CD4-positive, alpha-beta T cell treated with Interleukin-1 beta for 1 hour (primary cell): ENCODE measurements around the gene SEMA4D.
"Not testable (repeated sequence)": the region's sequence is repeated elsewhere in the genome, so short reads cannot be mapped to it uniquely, and the experiment has no call there.

Source experiments
- DNase-seq, 2 donors: peaks; one replicate each; pipeline ENCODE4 v3.0.0-alpha.2; 2020 to 2022

The SEMA4D gene

DNA sequence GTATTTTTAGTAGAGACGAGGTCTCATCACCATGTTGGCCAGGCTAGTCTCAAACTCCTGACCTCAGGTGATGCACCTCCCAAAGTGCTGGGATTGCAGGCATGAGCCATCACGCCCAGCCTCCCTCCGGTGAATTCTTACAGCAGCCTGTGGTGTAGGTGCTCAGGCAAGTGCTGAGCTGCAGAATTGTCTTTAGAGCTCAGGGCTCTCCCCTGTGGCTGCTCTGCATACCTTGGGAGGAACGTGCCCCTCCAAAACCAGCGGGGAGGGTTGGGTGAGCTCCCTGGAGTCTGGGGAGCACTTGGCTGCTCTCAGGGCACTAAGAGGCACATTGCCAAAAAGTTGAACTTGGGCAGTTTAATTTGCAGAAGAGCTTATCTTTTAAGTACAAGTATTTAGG is 150.3 kb downstream of the SEMA4D start:
- no peak for DNase-seq

DNA sequence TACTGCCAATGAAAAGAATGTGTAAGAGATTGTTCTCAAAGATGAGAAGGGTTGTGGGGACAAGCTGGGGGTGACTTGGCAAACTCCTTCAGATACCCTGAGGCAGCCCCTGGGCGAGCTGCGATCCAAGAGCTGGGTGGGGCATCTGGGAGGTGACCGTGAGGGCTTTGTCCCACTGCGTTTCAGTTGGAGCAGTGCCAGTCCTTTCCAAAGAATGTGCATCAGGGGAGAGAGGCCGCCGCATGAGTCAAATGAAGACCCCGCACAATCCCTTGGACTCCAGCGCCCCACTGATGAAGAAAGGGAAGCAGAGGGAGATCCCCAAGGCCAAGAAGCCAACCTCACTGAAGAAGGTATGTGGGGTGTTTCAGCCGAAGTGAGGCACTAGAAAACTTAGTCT is 151.2 kb downstream of the SEMA4D start:
- DNase-seq: no peak

DNA sequence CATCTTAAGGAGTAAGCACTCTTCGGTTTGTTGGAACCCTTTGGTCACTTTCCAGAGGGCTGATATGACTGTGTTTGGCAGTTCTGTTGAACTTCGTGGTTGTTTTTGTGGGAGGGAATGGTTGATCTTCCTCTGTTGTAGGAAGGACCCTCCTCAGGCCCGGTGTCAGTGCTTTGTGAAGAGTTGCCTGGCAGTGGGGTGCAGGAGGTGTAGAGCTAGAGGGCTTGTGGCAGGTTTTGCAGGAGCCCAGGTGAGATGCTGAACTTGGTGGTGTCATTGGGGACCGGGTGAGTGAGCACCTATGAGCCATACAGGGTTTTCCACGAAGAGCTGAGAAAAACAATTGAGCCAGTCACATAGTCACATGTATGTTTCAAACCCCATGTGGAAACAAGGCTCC is 152.4 kb downstream of the SEMA4D start:
- no peak for DNase-seq

DNA sequence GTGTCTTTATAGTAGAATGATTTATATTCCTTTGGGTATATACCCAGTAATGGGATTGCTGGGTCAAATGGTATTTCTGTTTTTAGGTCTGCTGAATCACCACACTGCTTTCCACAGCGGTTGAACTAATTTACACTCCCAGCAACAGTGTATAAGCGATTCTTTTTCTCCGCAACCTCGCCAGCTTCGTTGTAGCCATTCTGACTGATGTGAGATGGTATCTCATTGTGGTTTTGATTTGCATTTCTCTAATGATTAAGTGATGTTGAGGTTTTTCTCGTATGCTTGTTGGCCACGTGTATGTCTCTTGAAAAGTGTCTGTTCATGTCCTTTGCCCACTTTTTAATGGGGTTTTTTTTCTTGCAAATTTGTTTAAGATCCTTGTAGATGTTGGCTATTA is 154.1 kb downstream of the SEMA4D start:
- DNase-seq: not testable (repeated sequence)

DNA sequence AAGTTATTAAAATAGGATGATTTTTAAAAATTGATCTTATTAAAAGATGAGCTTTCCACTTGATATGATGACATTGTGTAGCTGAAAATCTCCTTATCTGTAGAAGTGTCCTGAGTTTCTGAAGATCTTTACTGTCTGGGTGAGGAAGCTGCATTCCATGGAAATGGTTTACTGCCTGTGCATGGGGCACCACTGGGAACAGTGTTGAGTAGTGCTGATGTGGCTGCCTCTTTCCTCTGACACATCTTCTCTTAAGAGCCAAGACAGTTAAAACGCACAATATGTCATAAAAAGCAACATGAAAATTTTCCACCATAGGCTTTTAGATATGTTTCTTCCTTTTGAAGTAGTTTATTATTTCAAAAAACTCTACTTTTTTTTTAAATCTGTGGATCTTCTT is 155.0 kb downstream of the SEMA4D start:
- DNase-seq: no peak

DNA sequence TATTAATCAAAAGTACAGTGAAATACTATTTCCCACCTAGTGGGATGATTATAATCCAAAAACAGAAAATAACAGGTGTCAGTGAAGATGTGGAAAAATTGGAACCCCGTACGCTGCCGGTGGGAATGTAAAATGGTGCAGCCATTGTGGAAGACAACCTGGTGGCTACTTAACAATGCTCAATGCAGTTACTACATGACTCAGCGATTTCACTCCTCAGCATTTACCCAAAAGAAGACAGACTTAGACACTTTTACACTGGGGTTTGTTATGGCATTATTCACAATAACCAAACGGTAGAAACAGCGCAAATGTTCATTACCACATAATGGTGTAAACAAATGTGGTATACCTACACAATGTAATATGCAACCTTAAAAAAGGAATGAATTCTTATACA is 155.7 kb downstream of the SEMA4D start:
- no peak for DNase-seq

DNA sequence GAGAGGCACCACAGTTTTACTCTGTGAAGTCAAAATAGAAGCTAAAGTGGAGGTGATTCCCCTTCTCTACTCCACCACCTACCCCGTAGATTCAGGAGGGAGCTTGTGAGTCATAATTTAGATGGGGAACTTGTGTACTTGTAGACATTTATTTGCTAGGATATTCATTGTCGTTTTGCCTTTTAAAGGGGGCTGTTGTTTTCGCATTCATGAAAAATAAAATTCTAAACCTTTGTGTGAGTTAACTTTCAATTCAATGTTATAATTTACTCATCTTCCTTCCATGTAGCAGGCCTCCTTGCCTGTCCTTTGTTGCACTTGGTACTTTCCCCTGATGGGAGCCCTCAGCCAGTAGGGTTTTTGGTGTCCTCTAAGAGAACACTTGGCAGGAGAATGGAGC is 157.6 kb downstream of the SEMA4D start:
- DNase-seq: no peak

DNA sequence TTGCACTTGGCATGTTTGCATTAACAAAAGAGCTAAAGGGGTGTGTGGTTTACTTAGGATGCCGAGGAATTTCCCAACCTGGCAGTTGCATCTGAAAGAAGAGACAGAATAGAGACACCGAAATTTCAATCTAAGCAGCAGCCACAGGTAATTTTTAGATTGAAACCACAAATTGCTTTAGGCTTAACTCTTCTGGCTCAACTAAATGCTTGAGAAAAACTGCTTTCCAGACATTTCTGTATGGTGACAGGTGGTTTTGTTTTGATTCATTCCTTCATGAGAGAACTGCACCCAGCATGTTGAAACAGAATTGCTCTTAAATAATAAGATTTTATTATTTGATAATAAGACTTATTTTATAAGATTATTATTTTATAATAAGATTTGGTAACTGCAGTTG is 158.1 kb downstream of the SEMA4D start:
- no peak for DNase-seq

DNA sequence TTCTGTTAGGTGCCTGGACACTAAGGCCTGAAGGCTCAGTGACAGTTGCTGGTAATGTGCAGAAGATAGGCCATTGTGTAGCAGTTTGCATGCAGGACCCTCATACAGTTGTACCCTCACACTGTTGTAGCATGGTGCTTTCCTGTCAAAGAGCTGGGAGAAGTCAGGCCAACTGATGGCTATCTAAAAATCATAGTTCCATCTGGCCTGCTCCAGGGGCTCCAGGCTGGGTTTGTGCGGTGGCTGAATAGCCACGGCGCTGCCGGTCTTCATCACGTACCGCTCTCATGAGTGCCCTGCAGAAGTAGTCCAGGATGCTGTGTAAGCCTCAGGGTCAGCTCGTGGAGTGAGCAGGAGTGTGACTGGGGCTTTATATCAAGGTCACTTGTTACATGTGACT is 167.4 kb downstream of the SEMA4D start:
- DNase-seq: no peak

DNA sequence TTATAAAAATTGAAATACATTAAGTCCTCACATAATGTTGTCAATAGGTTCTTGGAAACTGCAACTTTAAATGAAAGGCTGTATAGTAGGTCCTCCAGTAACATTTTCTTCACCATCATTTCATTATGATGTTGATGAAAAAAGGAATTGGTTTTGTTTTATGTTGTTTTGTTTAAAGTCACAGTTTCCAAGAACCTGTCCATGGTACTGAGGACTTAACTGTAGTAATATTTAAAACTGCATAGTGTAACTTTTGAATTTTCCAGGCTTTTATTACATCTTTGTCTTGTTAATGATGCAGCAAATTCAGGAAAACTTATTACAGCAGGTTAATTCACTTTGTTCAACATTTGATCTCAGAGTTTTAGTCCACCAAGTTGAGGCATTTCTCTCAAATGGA is 168.0 kb downstream of the SEMA4D start:
- DNase-seq: no peak

DNA sequence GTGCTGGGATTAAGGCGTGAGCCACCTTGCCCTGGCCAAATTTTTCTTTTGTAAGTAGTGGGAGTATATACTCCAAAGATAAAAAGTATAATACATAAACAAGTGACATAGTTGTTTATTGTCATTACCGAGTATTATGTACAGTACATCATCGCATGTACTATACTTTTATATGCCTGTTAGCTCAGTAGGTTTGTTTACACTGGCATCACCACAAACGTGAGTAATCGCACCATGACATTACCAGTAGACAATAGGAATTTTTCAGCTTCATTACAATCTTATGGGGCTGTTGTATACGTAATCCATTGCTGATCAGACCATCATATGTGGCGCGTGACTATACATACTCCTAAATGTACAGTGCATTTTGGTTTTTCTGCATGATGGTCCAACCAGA is 169.8 kb downstream of the SEMA4D start:
- DNase-seq: no peak

DNA sequence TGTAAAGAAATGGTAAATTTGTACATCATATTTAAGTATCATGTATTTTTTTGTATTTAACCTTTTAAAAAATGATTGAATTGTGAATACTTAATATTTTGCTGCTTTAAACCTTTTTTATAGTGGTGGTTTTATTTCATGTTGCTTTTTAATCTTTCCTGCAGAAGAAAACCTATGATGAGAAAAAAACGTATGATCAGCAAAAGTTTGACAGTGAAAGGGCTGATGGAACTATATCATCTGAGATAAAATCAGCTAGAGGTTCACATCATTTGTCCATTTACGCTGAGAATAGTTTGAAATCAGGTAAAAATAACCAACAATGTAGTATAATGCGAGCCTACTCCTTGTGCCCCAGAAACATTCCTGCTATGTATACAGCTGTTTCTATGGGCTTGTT is 172.2 kb downstream of the SEMA4D start:
- DNase-seq: no peak

DNA sequence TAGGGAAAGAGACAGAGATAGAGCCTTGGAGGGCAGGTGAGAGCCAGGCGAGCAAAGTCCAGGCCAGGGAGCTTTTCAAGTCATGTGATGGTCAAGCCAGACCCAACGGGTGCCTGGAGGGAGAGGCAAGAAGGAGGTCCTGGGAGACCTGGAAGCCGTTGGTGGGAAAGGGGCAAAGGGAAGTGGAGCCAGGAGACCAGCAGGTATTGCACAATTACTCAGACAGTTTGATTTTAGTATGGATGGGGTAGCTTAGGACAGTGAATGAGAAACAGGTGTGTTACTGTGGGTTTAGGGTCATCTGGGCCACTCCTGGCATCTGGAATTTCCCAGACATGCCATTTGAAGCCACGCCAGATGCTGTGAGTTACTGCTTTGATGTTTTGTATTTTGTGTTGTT is 174.5 kb downstream of the SEMA4D start:
- no peak for DNase-seq

DNA sequence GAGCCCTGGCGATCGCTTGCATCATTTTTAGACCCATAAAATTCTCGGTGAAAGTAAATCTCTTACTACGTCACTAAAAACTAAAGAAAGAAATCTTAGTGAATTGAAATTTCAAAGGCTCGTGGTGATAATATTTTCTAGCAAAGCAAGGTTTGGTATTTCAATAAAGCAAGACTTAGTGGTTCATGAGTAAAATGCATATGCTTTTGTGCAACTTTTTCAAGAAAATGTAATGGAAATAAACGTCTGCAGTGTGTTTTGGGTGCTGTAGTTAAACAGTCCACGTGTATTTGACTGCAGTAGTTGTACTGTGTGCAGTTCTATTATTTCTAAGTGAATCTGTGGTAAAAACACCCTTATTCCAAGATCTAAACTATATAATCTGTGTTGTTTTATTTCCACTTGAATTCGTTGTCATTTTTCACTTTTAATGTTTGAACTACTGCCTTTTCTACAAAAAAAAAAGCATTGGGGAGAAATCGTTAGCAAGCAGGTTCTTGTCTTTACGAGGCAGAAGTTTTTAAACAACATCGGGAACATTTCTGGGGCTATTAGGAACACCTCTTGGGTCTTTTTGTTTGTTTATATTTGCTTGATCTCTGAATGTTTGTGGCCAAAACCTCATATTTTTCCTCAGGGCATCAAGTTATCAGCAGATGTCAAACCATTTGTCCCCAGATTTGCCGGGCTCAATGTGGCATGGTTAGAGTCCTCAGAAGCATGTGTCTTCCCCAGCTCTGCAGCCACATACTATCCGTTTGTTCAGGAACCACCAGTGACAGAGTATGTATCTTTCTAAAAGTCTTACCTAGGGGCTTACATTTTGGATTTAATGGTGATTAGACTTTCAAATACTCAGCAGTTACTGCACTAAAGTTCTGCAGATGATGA is 178.7 kb downstream of the SEMA4D start:
- DNase-seq: no peak

DNA sequence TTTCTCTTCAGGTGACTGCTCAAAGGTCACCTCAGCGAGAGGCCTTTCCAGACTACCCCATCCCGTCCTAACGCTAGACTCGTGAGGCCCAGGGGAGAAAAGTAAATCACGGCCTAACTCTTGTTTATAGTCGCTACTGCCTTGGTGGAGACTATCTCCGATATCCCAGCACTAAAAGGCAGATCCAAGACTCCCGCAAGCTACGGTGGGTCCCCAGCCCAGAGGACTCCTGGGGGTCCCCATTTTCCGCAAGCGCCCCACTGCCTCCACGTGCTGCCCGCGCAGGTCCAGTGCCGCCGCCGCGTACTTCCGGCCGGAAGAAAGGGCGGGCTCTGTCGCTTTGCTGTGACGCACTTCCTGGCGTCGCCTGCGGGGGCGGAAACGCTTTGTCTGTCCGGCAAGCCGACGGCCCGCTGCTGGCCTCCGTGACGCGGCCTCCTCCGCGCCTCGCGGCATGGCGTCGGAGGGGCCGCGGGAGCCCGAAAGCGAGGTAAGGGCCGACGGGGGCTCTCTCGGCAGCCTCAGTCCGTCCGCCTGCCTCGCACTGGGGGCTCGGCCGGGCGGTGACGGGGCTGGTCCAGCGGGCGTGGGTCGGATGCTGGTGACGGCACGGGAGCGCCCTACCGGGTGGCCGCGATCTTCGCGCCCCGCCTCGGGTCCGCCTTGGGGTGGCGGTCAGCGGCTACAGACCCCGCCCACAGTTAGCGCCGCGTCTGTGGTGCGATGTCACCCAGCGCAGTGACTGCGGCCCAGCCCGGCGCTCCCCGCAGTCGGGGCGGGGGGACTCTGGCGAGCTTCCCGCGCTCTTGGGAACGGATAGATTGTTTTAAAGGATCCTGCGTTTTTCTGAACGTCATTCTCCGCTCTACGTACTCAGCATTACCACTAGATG is 179.5 kb downstream of the SEMA4D start, which contains the start of gene SECISBP2:
SECISBP2 (plus strand) TSS at position 378 of the 892 bp plus-strand sequence; CDS start at position 455, 77 bp downstream.
- DNase-seq: peak; percentile 94

DNA sequence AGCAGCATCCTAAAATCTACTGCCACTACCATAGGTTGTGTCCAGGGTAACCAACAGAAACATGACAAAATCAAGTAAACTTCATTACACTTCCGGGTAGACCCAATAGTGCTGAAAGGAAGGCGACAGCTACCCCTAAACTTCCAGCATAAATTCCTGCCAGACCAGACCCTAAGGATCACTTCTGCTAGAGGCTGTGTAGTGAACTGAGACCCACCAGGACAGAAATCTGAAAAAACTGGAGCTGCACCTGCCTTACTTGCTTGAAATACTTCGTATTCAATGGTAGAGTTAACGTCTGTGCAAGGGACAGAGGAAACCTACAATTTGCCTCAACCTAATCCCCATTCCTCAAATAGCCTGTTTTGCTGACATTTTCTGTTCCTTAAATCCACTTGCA is 180.6 kb downstream of the SEMA4D start:
- DNase-seq: no peak

DNA sequence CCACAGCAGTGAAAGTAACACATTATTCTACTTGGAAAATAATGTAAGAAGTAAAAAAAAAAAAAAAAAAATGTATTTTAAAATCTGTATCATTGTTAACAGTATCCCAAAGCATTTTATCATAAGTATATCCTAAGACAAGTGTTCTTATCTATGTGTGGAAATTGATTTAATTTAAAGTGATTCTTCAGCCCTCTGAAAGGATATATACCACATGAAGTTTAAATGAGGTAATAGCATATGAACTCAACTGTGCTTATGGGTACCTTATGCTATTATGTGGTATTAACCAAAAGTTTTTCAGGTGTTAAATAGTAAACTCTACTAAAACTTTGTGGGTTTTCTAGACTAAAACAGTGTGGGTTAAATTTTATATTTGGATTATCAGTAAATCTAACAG is 182.4 kb downstream of the SEMA4D start:
- no peak for DNase-seq

DNA sequence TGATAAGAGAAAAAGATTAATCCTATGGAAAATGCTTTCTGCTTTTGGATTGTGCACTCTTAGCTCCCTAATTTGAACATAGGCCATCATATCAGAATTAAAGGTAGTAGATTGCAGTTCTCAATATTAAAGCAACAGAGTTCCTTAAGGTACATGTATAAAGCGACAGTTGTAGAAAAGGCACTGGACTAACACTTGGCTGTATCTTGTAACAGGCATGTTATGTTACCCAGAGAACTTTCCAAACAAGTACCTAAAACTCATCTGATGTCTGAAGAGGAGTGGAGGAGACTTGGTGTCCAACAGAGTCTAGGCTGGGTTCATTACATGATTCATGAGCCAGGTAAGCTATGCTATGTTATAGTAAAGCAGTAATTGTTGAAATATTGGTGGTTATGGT is 183.0 kb downstream of the SEMA4D start:
- no peak for DNase-seq

DNA sequence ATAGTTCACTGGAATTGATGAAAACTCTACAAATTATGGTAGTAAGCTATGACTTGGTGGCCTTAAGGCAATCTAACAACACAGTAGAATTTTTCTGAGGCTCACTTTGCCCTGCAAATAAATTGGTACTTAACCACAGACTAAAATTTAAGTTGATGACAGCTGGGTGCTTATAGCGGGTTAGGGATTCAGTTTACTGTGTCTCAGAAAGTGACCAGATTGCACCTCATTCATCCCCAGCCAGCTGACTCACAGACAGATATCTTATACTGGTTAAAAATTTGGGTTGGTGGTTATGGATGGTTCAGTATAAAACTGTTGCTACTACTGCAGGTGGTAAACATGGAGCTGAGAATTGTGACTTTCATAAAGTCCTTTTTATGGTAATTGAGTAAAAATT is 184.1 kb downstream of the SEMA4D start:
- DNase-seq: no peak

DNA sequence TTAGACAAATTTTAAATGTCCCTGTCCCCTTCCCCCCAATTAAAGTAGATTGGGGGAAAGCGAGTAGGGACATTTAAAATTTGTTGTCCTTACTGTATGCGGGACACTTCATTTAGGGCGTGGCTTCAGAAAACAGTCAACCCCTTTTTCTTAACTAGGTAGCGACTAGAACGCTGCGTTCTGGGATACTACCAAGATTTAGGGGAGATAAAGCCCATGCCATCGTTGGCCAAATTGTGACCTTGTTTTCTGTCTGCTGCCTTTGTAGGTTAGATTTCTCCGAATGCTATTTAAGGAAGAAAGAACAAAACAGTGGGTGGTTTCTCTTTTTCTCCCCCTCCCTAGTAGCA is 185.7 kb downstream of the SEMA4D start:
- DNase-seq: peak in 1 of 2 donors; percentile 29

DNA sequence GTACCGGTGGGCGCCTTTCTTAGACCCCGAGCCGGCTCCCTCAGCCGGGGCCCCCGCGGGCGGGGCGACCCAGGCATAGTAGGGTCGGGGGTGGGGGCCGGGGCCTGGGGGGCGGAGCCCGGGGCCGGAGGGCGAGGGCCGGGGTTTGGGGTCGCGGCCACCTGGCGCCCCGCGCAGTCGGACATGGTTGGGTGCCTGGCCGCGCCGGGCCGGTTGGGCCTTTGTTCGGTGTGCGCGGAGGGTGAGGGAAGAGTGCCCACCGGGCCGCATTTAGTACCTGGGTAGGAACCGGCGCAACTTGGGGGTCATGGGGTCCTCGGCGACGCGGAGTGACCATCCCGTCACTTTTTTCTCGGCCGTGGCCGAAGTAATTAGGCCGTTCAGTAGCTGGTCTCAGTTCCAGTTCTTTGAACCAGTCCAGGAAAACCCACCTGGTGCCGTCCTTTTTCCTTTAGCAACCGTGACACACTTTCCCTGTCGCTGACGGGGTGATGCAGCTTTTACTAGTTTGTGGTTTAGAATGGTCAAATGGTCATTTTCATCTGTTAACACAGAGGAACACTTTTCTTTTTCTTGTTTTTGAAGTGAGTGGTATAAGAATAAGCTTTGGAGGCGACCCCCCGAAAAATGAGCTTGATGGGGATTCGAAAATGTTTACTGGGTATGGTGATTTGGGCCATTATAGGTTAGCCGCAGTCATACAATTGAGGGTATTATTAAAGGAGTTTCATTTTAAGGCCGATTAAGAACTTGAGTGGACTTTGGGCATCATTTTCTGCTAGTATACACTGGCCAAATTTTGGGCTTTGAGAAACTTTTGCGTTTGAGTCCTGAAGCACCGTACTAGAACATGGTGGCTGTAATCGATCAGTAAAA is 186.3 kb downstream of the SEMA4D start:
- DNase-seq: no peak
